Stomach (tissue), 4 donors: Measurements from ENCODE around the gene DNLZ.

Experiments
- EP300 ChIP-seq: sonication (generic); formaldehyde crosslinking; IDR thresholded peaks from one replicate; pipeline ENCODE4 v1.6.1; 2017; ENCODE audit warnings: antibody characterized with exemption
- POLR2A ChIP-seq, 4 donors: fragments of 450-650 bp; IDR thresholded peaks; one replicate each; pipeline ENCODE4 v1.6.1; 2016; ENCODE audit warnings: antibody characterized with exemption in 4 of 4, control low read depth in 2 of 4, mild to moderate bottlenecking in 1 of 4, moderate library complexity in 1 of 4
- POLR2AphosphoS5 ChIP-seq, 3 donors: sonication (generic); formaldehyde crosslinking; IDR thresholded peaks; one replicate each; pipeline ENCODE4 v1.6.1; 2016; ENCODE audit warnings: antibody characterized with exemption in 3 of 3
- TF ChIP-seq, protein P1 (sequence below), 7 experiments: fragments of 450-650 bp in 4 of 7; fragments of 200-600 bp in 3 of 7; sonication (generic) in 3 of 7; IDR thresholded peaks; one replicate each; pipeline ENCODE4 v1.5.1; 2016 to 2019; ENCODE audit warnings: antibody characterized with exemption in 7 of 7, control low read depth in 2 of 7, mild to moderate bottlenecking in 1 of 7

DNA sequence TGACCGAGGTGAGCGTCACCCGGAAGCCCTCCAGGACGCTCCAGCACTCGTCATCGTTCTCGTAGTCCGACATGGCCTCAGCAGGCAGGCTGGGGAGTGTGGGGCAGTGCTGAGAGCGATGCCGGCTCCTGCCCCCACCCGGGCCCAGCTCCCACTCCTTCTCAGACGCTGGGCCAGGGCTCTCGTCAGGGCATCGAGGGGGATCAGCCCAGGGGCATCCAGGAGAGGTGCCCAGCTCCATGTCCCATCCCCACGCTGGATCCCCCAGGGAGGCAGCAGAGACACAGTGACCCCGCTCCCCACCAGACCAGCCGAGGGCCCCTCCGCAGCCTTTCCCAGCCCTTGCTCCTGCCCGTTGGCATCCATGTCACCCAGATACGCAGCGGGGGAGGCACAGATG is 8.5 kb upstream of the DNLZ start:
- TF ChIP-seq EP300 (no peak), POLR2A (IDR thresholded peaks at IDR 0.05) (no peak), POLR2AphosphoS5 (IDR thresholded peaks at IDR 0.05) (no peak)
- TF ChIP-seq, protein P1, sequence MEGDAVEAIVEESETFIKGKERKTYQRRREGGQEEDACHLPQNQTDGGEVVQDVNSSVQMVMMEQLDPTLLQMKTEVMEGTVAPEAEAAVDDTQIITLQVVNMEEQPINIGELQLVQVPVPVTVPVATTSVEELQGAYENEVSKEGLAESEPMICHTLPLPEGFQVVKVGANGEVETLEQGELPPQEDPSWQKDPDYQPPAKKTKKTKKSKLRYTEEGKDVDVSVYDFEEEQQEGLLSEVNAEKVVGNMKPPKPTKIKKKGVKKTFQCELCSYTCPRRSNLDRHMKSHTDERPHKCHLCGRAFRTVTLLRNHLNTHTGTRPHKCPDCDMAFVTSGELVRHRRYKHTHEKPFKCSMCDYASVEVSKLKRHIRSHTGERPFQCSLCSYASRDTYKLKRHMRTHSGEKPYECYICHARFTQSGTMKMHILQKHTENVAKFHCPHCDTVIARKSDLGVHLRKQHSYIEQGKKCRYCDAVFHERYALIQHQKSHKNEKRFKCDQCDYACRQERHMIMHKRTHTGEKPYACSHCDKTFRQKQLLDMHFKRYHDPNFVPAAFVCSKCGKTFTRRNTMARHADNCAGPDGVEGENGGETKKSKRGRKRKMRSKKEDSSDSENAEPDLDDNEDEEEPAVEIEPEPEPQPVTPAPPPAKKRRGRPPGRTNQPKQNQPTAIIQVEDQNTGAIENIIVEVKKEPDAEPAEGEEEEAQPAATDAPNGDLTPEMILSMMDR (IDR thresholded peaks at IDR 0.05), result no peak
